Liver (tissue), 9 donors: ENCODE measurements around the gene PEX14. TPM values are rescaled to one million over a fixed set of nuclear protein-coding genes. Genes with fewer than 3 reads are reported as not detected.

Experiments
- DNase-seq: peaks from one replicate; pipeline ENCODE4 v3.0.0-alpha.2; 2017; ENCODE audit warnings: low spot score
- H3K27ac ChIP-seq, 2 donors: one replicate each; pipeline ENCODE4 v1.7.0; 2013; ENCODE audit warnings: inconsistent platforms in 2 of 2, low read length in 2 of 2, control low read depth in 1 of 2, low read depth in 1 of 2, mild to moderate bottlenecking in 1 of 2
- H3K27me3 ChIP-seq, 4 donors: one replicate each; pipeline versions ENCODE4 v1.6.1 to v1.7.0; 2013; ENCODE audit warnings: low read length in 3 of 4, inconsistent platforms in 1 of 4, mild to moderate bottlenecking in 1 of 4, moderate library complexity in 1 of 4; ENCODE audit not compliant: control insufficient read depth in 4 of 4, insufficient read depth in 4 of 4
- H3K36me3 ChIP-seq, 4 donors: one replicate each; pipeline versions ENCODE4 v1.6.1 to v1.7.0; 2013; ENCODE audit warnings: low read length in 3 of 4, mild to moderate bottlenecking in 3 of 4, low read depth in 1 of 4, moderate library complexity in 1 of 4; ENCODE audit not compliant: control insufficient read depth in 4 of 4, insufficient read depth in 3 of 4
- H3K4me1 ChIP-seq, 4 donors: one replicate each; pipeline versions ENCODE4 v1.6.1 to v1.7.0; 2013; ENCODE audit warnings: low read length in 3 of 4, mild to moderate bottlenecking in 3 of 4, moderate library complexity in 1 of 4; ENCODE audit not compliant: control insufficient read depth in 4 of 4, insufficient read depth in 4 of 4
- H3K4me3 ChIP-seq, 3 donors: one replicate each; pipeline versions ENCODE4 v1.6.1 to v1.7.0; 2013; ENCODE audit warnings: low read length in 3 of 3, control low read depth in 1 of 3, low read depth in 1 of 3, mild to moderate bottlenecking in 1 of 3
- H3K9ac ChIP-seq, 2 donors: one replicate each; pipeline ENCODE4 v1.7.0; 2013; ENCODE audit warnings: low read length in 2 of 2, mild to moderate bottlenecking in 2 of 2, moderate library complexity in 2 of 2, control low read depth in 1 of 2, low read depth in 1 of 2
- H3K9me3 ChIP-seq, 4 donors: one replicate each; pipeline versions ENCODE4 v1.6.1 to v1.7.0; 2013; ENCODE audit warnings: low read length in 3 of 4; ENCODE audit not compliant: control insufficient read depth in 4 of 4
- CTCF ChIP-seq: fragments of 150-350 bp; IDR thresholded peaks from 2 replicates; pipeline ENCODE4 v1.5.1; 2017; ENCODE audit warnings: improper control_type of control experiment, low read depth, low read length; ENCODE audit not compliant: missing input control
- EGR1 ChIP-seq, 2 donors: IDR thresholded peaks; 2 replicates each; pipeline ENCODE4 v1.6.1; 2016 to 2018; ENCODE audit warnings: antibody characterized with exemption in 2 of 2, low read depth in 2 of 2
- FOXA1 ChIP-seq: IDR thresholded peaks from 2 replicates; pipeline ENCODE4 v1.6.1; 2016; ENCODE audit warnings: antibody characterized with exemption
- GABPA ChIP-seq, 2 donors: IDR thresholded peaks in 1 of 2; conservative IDR thresholded peaks in 1 of 2; 2 replicates each; pipeline ENCODE4 v1.6.1; 2016; ENCODE audit warnings: antibody characterized with exemption in 2 of 2, mild to moderate bottlenecking in 1 of 2, moderate library complexity in 1 of 2
- HNF4G ChIP-seq: IDR thresholded peaks from 2 replicates; pipeline ENCODE4 v1.6.1; 2016; ENCODE audit warnings: antibody characterized with exemption
- JUND ChIP-seq, 2 donors: IDR thresholded peaks; 2 replicates each; pipeline ENCODE4 v1.6.1; 2016; ENCODE audit warnings: antibody characterized with exemption in 2 of 2
- MAX ChIP-seq: IDR thresholded peaks from 2 replicates; pipeline ENCODE4 v1.6.1; 2016; ENCODE audit warnings: antibody characterized with exemption
- RAD21 ChIP-seq, 2 donors: IDR thresholded peaks; 2 replicates each; pipeline ENCODE4 v1.6.1; 2016; ENCODE audit warnings: antibody characterized with exemption in 2 of 2, mild to moderate bottlenecking in 2 of 2
- REST ChIP-seq: IDR thresholded peaks from 2 replicates; pipeline ENCODE4 v1.6.1; 2016; ENCODE audit warnings: antibody characterized with exemption, mild to moderate bottlenecking
- RXRA ChIP-seq, 2 donors: IDR thresholded peaks; 2 replicates each; pipeline ENCODE4 v1.6.1; 2017 to 2018; ENCODE audit warnings: antibody characterized with exemption in 2 of 2, mild to moderate bottlenecking in 1 of 2
- SP1 ChIP-seq: IDR thresholded peaks from 2 replicates; pipeline ENCODE4 v1.6.1; 2018; ENCODE audit warnings: antibody characterized with exemption, mild to moderate bottlenecking
- TAF1 ChIP-seq: conservative IDR thresholded peaks from 2 replicates; pipeline ENCODE4 v1.6.1; 2016; ENCODE audit warnings: antibody characterized with exemption, mild to moderate bottlenecking
- YY1 ChIP-seq: IDR thresholded peaks from 2 replicates; pipeline ENCODE4 v1.6.1; 2016; ENCODE audit warnings: antibody characterized with exemption, mild to moderate bottlenecking
- ZBTB33 ChIP-seq: IDR thresholded peaks from 2 replicates; pipeline ENCODE4 v1.6.1; 2016; ENCODE audit warnings: antibody characterized with exemption
- WGBS: extraction: QIAGEN DNeasy Blood & Tissue Kit; methylation state at CpG from one replicate; pipeline ENCODE4 v1.1.7; 2013; 5-methylcytosine and 5-hydroxymethylcytosine counted together
- polyA plus RNA-seq, 2 donors: library from polyadenylated mRNA; stranded (reverse) in 1 of 2; unstranded in 1 of 2; fragments of 200-250 nt in 1 of 2; fragments of >200 nt in 1 of 2; fragmentation: Nextera tagmentation in 1 of 2; extraction: Ambion mirVana in 1 of 2; gene quantifications; one replicate each; pipeline versions ENCODE4 v1.2.1 to v1.2.3, GENCODE V29; 2013 to 2015
- total RNA-seq, 2 donors: library from RNA; depleted of rRNA; stranded (reverse); fragments of >200 nt; gene quantifications; one replicate each; pipeline ENCODE4 v1.2.3, GENCODE V29; 2014
- donor health status: healthy.
- donor health status: healthy.
- donor health status: healthy.
- donor health status: healthy.
- donor health status: healthy.

PEX14 gene
- total and polyA plus RNA-seq, 4 donors, result 7.1 to 16.1 (median 11.7) TPM

GRCh38 chr1:10498231-10498630, 23.5 kb downstream of the PEX14 start:
- no peak overlapping the region for H3K9ac ChIP-seq
- 85% methylated on average over 8 of the region's 8 CpGs for WGBS
- peaks cover 0 to 6% (median 3%) of the 10 kb centered on the region in 4 donors for H3K36me3 ChIP-seq
- no peak overlapping the region for H3K27ac ChIP-seq
- TF ChIP-seq EGR1 (IDR thresholded peaks at IDR 0.05; ENCODE audit: low read depth in 2 of 2), result no peak
- TF ChIP-seq RAD21 (IDR thresholded peaks at IDR 0.05), result no peak
- TF ChIP-seq FOXA1, result no peak
- TF ChIP-seq TAF1, result no peak
- TF ChIP-seq RXRA (IDR thresholded peaks at IDR 0.05), result no peak
- TF ChIP-seq CTCF, result no peak
- no peaks in the 10 kb centered on the region for H3K27me3 ChIP-seq
- no peak overlapping the region for H3K4me3 ChIP-seq
- no peak for DNase-seq
- H3K9me3 ChIP-seq, result no peaks in the 10 kb centered on the region
- peaks cover 0 to 29% (median 11%) of the 10 kb centered on the region in 4 donors for H3K4me1 ChIP-seq

GRCh38 chr1:10502206-10502605, 27.5 kb downstream of the PEX14 start:
- no peak overlapping the region for H3K9ac ChIP-seq
- no peak overlapping the region for H3K4me3 ChIP-seq
- H3K27ac ChIP-seq, result no peak overlapping the region
- 79% methylated on average over 5 of the region's 5 CpGs for WGBS
- no peaks in the 10 kb centered on the region for H3K9me3 ChIP-seq
- no peaks in the 10 kb centered on the region for H3K36me3 ChIP-seq
- peaks cover 0 to 29% (median 14%) of the 10 kb centered on the region in 4 donors for H3K4me1 ChIP-seq
- no peak for DNase-seq
- H3K27me3 ChIP-seq, result no peaks in the 10 kb centered on the region
- TF ChIP-seq YY1 (no peak), REST (no peak), RXRA (IDR thresholded peaks at IDR 0.05) (no peak), TAF1 (no peak), SP1 (no peak), EGR1 (IDR thresholded peaks at IDR 0.05; ENCODE audit: low read depth in 2 of 2) (no peak)

GRCh38 chr1:10504249-10504648, 29.5 kb downstream of the PEX14 start:
- Histone ChIP-seq H3K27ac (peak overlapping the region in 1 of 2 donors; percentile 43), H3K9ac (peak overlapping the region in 1 of 2 donors; percentile 16), H3K36me3 (no peaks in the 10 kb centered on the region), H3K4me3 (no peak overlapping the region), H3K27me3 (no peaks in the 10 kb centered on the region), H3K9me3 (no peaks in the 10 kb centered on the region), H3K4me1 (peaks cover 0 to 48% (median 27%) of the 10 kb centered on the region in 4 donors)
- 25% methylated on average over 5 of the region's 5 CpGs for WGBS
- no peak for DNase-seq
- TF ChIP-seq MAX (peak; percentile 74), HNF4G (peak; percentile 57), ZBTB33 (peak; percentile 48), GABPA (IDR thresholded peaks at IDR 0.05 in 1 of 2, conservative IDR thresholded peaks at IDR 0.05 in 1 of 2) (no peak), SP1 (peak; percentile 65), FOXA1 (peak; percentile 24), TAF1 (no peak), CTCF (no peak), RAD21 (IDR thresholded peaks at IDR 0.05) (peak; percentile 49 to 53), JUND (IDR thresholded peaks at IDR 0.05) (peak in 1 of 2 donors; percentile 65)
